Stimulated activated CD4-positive, alpha-beta T cell treated with anti-CD3 and anti-CD28 coated beads, Interleukin-2, amount 100 ng/mL, for 48 hours (primary cell): Measurements from ENCODE around the gene TJAP1.

ENCODE experiments used
- DNase-seq, 2 donors: peaks; one replicate each; pipeline ENCODE4 v3.0.0-alpha.2; 2020

TJAP1 gene

GRCh38 chr6:43540507-43540906 is 63.1 kb downstream of the TJAP1 start:
- DNase-seq, result no peak

GRCh38 chr6:43541774-43542471 is 64.6 kb downstream of the TJAP1 start:
- no peak for DNase-seq

GRCh38 chr6:43544461-43544860 is 67.1 kb downstream of the TJAP1 start:
- DNase-seq, result no peak

GRCh38 chr6:43547222-43547621 is 69.9 kb downstream of the TJAP1 start:
- DNase-seq, result no peak
